K562 (cell line): ENCODE data around the gene TOMM40L. TPM values are rescaled to one million over a fixed set of nuclear protein-coding genes. Genes with fewer than 3 reads are reported as not detected.

Source experiments
- ATF2 ChIP-seq: sonication (generic); formaldehyde crosslinking; IDR thresholded peaks from 2 replicates; pipeline ENCODE4 v1.8.1; 2022; ENCODE audit warnings: missing genetic modification reagents
- CHD7 ChIP-seq: fragments of 200-600 bp; sonication (generic); IDR thresholded peaks from one replicate; pipeline ENCODE4 v1.6.1; 2012; ENCODE audit warnings: mild to moderate bottlenecking, low read depth, low read length, inconsistent platforms
- DIDO1 ChIP-seq: fragments of 450-650 bp; IDR thresholded peaks from 2 replicates; pipeline ENCODE4 v1.6.1; 2016; ENCODE audit warnings: low read depth, missing biosample characterization, missing genetic modification characterization
- HMGN3 ChIP-seq: IDR thresholded peaks from 2 replicates; pipeline ENCODE4 v1.6.1; 2011; ENCODE audit warnings: borderline replicate concordance, low read depth, mild to moderate bottlenecking, mixed read lengths, low read length; ENCODE audit not compliant: insufficient read length; ENCODE audit errors: extremely low read depth
- JUN ChIP-seq, 2 experiments: sonication (generic) in 1 of 2; formaldehyde crosslinking in 1 of 2; IDR thresholded peaks; 2 replicates each; pipeline versions ENCODE4 v1.6.1 to v1.8.0; 2012 to 2022; ENCODE audit warnings: borderline replicate concordance in 2 of 2, mild to moderate bottlenecking in 2 of 2, improper control_type of control experiment in 1 of 2, low read depth in 1 of 2, low read length in 1 of 2, missing genetic modification reagents in 1 of 2
- LEF1 ChIP-seq: fragments of 450-650 bp; IDR thresholded peaks from 2 replicates; pipeline ENCODE4 v1.6.1; 2016; ENCODE audit warnings: mild to moderate bottlenecking
- SMARCB1 ChIP-seq: IDR thresholded peaks from 2 replicates; pipeline ENCODE4 v1.6.1; 2011; ENCODE audit warnings: improper control_type of control experiment, low read depth; ENCODE audit not compliant: insufficient read length
- STAT5B ChIP-seq: fragments of 250-450 bp; sonication (Bioruptor Pico); IDR thresholded peaks from 2 replicates; pipeline ENCODE4 v1.8.0; 2021; ENCODE audit warnings: mild to moderate bottlenecking, inconsistent platforms
- TARDBP ChIP-seq: fragments of 450-650 bp; IDR thresholded peaks from 2 replicates; pipeline ENCODE4 v1.6.1; 2016
- ZNF324 ChIP-seq: fragments of 250-450 bp; sonication (Bioruptor Pico); IDR thresholded peaks from 2 replicates; pipeline ENCODE4 v1.4.0; 2020; ENCODE audit warnings: mild to moderate bottlenecking
- ZNF699 ChIP-seq: fragments of 250-450 bp; sonication (Bioruptor Pico); IDR thresholded peaks from 2 replicates; pipeline ENCODE4 v1.8.0; 2021; ENCODE audit warnings: mild to moderate bottlenecking, moderate library complexity; ENCODE audit not compliant: insufficient replicate concordance
- ZNF707 ChIP-seq: fragments of 250-450 bp; sonication (Bioruptor Pico); conservative IDR thresholded peaks from 2 replicates; pipeline ENCODE4 v1.8.0; 2022; ENCODE audit warnings: inconsistent platforms, mild to moderate bottlenecking, moderate library complexity
- polyA plus RNA-seq, 8 experiments: library from polyadenylated mRNA; depleted of rRNA in 4 of 8; stranded (reverse) in 5 of 8; unstranded in 3 of 8; fragments of >200 nt; fragmentation: Nextera tagmentation in 2 of 8; fragmentation: Illumina TruSeq in 1 of 8; extraction: Ambion mirVana in 2 of 8; extraction: Trizol in 1 of 8; gene quantifications; 2 replicates each; pipeline versions ENCODE4 v1.2.1 to v1.2.3, GENCODE V29; 2011 to 2014; ENCODE audit warnings: inconsistent platforms in 1 of 8, missing spikeins in 1 of 8
- total RNA-seq, 7 experiments: library from RNA; depleted of rRNA in 6 of 7; stranded (reverse); fragments of >200 nt in 6 of 7; fragmentation: Illumina TruSeq in 2 of 7; extraction: Trizol in 2 of 7; gene quantifications; 2 replicates each; pipeline versions ENCODE4 v1.2.1 to v1.2.3, GENCODE V29; 2011 to 2021; ENCODE audit warnings: low replicate concordance in 1 of 7

Gene TOMM40L
- total and polyA plus RNA-seq, 9 of the 15 experiments (the other 6 are each of a cell fraction or from before 2014, with no cell fraction given): 9.6 to 33.6 (median 25.2) TPM

- TF ChIP-seq CHD7 (no peak), STAT5B (CRISPR knock-in tag) (no peak), LEF1 (no peak), DIDO1 (tag) (peak; percentile 64), JUN (IDR thresholded peaks at IDR 0.05; ENCODE audit: borderline replicate concordance, low read depth, low read length) (0 out of 2 replicates have a peak, but pooled peaks have one; percentile 35), JUN (CRISPR knock-in tag; IDR thresholded peaks at IDR 0.05; ENCODE audit: borderline replicate concordance) (no peak), ZNF699 (CRISPR knock-in tag) (no peak), HMGN3 (peak; percentile 61), ZNF707 (0 out of 2 replicates have a peak, but pooled peaks have one; percentile 22), ZNF324 (CRISPR knock-in tag) (no peak), SMARCB1 (no peak), ATF2 (CRISPR knock-in tag) (no peak), TARDBP (peak; percentile 23; the same call in 1 of the 2 replicates)
Measured at GRCh38 chr1:161201836-161202712, 23.8 kb upstream of the TOMM40L start, which contains the start of gene NDUFS2 (continued).
